Hepatocyte (in vitro differentiated cells): Measurements from ENCODE around the gene UPK1B. TPM values are rescaled to one million over a fixed set of nuclear protein-coding genes. Genes with fewer than 3 reads are reported as not detected.
A peak's percentile ranks its signal among the peaks of the same experiment; 100 is the strongest.

Experiments used
- DNase-seq: peaks from one replicate; pipeline ENCODE4 v3.0.0-alpha.2; 2016; ENCODE audit warnings: low spot score
- H2AFZ ChIP-seq: fragments of 200-600 bp; sonication (generic); 2 replicates; pipeline ENCODE4 v1.6.0; 2016; ENCODE audit warnings: antibody characterized with exemption, mild to moderate bottlenecking
- H3K27ac ChIP-seq: fragments of 200-600 bp; sonication (generic); 2 replicates; pipeline ENCODE4 v1.5.1; 2016; ENCODE audit warnings: mild to moderate bottlenecking
- H3K27me3 ChIP-seq: fragments of 200-600 bp; sonication (generic); 2 replicates; pipeline ENCODE4 v1.6.1; 2016
- H3K36me3 ChIP-seq: fragments of 200-600 bp; sonication (generic); replicated peaks from 2 replicates; pipeline ENCODE4 v1.5.1; 2016; ENCODE audit warnings: low read depth; ENCODE audit not compliant: insufficient read depth
- H3K4me1 ChIP-seq: fragments of 200-600 bp; sonication (generic); 2 replicates; pipeline ENCODE4 v1.5.1; 2016; ENCODE audit warnings: mild to moderate bottlenecking, moderate library complexity; ENCODE audit not compliant: insufficient read depth
- H3K4me2 ChIP-seq: fragments of 200-600 bp; sonication (generic); 2 replicates; pipeline ENCODE4 v1.6.0; 2016
- H3K4me3 ChIP-seq: fragments of 200-600 bp; sonication (generic); 2 replicates; pipeline ENCODE4 v1.5.1; 2016; ENCODE audit warnings: mild to moderate bottlenecking
- H3K79me2 ChIP-seq: fragments of 200-600 bp; sonication (generic); 2 replicates; pipeline ENCODE4 v1.6.0; 2017; ENCODE audit warnings: mild to moderate bottlenecking
- H3K9me2 ChIP-seq: fragments of 200-600 bp; sonication (generic); replicated peaks from 2 replicates; pipeline ENCODE4 v1.6.0; 2017; ENCODE audit warnings: mild to moderate bottlenecking; ENCODE audit not compliant: insufficient read depth
- H3K9me3 ChIP-seq: fragments of 200-600 bp; sonication (generic); 2 replicates; pipeline ENCODE4 v1.5.1; 2016; ENCODE audit warnings: low read depth, mild to moderate bottlenecking
- H4K20me1 ChIP-seq: fragments of 200-600 bp; sonication (generic); 2 replicates; pipeline ENCODE4 v1.6.0; 2016; ENCODE audit warnings: mild to moderate bottlenecking; ENCODE audit not compliant: insufficient read depth, poor library complexity, severe bottlenecking
- CTCF ChIP-seq: fragments of 200-600 bp; sonication (generic); IDR thresholded peaks from 2 replicates; pipeline ENCODE4 v1.5.1; 2016; ENCODE audit warnings: antibody characterized with exemption, mild to moderate bottlenecking; ENCODE audit not compliant: poor library complexity
- EZH2 ChIP-seq: fragments of 200-600 bp; sonication (generic); IDR thresholded peaks from 2 replicates; pipeline ENCODE4 v1.6.1; 2016; ENCODE audit warnings: antibody characterized with exemption, mild to moderate bottlenecking, borderline replicate concordance
- EZH2phosphoT487 ChIP-seq: fragments of 200-600 bp; sonication (generic); IDR thresholded peaks from one replicate; pipeline ENCODE4 v1.6.1; 2018; ENCODE audit warnings: antibody characterized with exemption, mild to moderate bottlenecking, low read depth, moderate library complexity; ENCODE audit not compliant: unreplicated experiment, severe bottlenecking
- WGBS: methylation state at CpG from one replicate; pipeline ENCODE4 v1.1.6; 2016; ENCODE audit warnings: low lambda C conversion rate; ENCODE audit errors: missing lambda C conversion rate; 5-methylcytosine and 5-hydroxymethylcytosine counted together
- polyA plus RNA-seq: library from polyadenylated mRNA; unstranded; fragments of >200 nt; fragmentation: Nextera tagmentation; extraction: Ambion mirVana; gene quantifications from 2 replicates; pipeline ENCODE4 v1.2.1, GENCODE V29; 2016
- total RNA-seq: library from RNA; depleted of rRNA; stranded (reverse); fragments of >200 nt; gene quantifications from 2 replicates; pipeline ENCODE4 v1.2.3, GENCODE V29; 2014

UPK1B gene
- total and polyA plus RNA-seq, 2 experiments from 2014 or later: 9.0 to 17.3 TPM

GRCh38 chr3:119184796-119185570, 11.6 kb downstream of the UPK1B start:
- no peaks in the 10 kb centered on the region for H3K27me3 ChIP-seq
- TF ChIP-seq EZH2phosphoT487 (no peak), EZH2 (no peak), CTCF (no peak)
- H2AFZ ChIP-seq: no peak overlapping the region
- no peak overlapping the region for H3K4me3 ChIP-seq
- H3K4me1 ChIP-seq: peaks cover 23% of the 10 kb centered on the region
- WGBS: 60% methylated on average over 7 of the region's 7 CpGs
- H3K9me3 ChIP-seq: no peaks in the 10 kb centered on the region
- H4K20me1 ChIP-seq: no peaks in the 10 kb centered on the region
- no peaks in the 10 kb centered on the region for H3K36me3 ChIP-seq
- peak overlapping the region; percentile 59 for H3K4me2 ChIP-seq
- H3K9me2 ChIP-seq: no peaks in the 10 kb centered on the region
- DNase-seq: peak; percentile 67
- H3K27ac ChIP-seq: peak overlapping the region; percentile 88
- H3K79me2 ChIP-seq: no peaks in the 10 kb centered on the region

DNA sequence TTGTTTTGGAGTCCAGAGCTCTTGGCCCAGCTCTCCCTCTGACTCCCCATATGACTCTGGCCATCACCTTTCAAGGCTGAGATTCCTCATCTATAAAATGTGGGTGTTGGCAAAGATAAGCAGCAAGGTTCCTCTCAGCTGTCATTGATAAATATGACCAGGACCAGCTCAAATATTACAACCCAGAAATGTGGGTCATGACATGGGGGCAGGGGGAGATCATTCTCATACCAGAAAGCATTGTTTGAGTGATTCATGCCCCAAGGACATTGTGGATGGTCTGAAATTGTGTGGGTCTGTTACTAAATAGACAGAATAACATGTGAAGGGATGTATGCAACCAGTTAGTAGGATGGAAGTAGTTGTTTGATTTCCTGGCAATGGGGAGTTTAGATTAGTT, 13.9 kb downstream of the UPK1B start:
- no peaks in the 10 kb centered on the region for H4K20me1 ChIP-seq
- H3K9me3 ChIP-seq: no peaks in the 10 kb centered on the region
- no peaks in the 10 kb centered on the region for H3K36me3 ChIP-seq
- TF ChIP-seq CTCF (no peak), EZH2 (no peak), EZH2phosphoT487 (no peak)
- no peak overlapping the region for H3K4me3 ChIP-seq
- DNase-seq: no peak
- peaks cover 20% of the 10 kb centered on the region for H3K4me1 ChIP-seq
- H2AFZ ChIP-seq: no peak overlapping the region
- no peak overlapping the region for H3K4me2 ChIP-seq
- no peaks in the 10 kb centered on the region for H3K9me2 ChIP-seq
- H3K79me2 ChIP-seq: no peaks in the 10 kb centered on the region
- no peak overlapping the region for H3K27ac ChIP-seq
- H3K27me3 ChIP-seq: no peaks in the 10 kb centered on the region

DNA sequence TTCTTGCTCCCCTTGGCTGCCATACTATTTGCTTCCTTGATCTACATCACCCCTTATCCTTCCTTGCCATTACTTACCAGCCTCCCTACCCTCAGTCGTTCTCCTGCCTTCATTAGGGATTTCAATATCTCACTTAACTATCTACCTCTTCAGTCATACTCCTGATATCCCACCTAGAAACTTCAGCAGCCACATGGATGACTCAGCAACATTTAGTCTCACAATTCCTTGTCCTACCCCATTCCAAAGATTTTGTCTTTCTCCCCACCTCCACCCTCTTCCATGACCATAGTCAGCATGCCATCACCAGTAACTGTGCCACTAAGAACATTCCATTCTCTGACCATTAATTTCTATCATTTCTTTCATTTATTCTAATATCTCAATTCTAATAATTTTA, 18.4 kb downstream of the UPK1B start:
- Histone ChIP-seq H3K27ac (no peak overlapping the region), H3K4me1 (peaks cover 5% of the 10 kb centered on the region), H3K36me3 (no peaks in the 10 kb centered on the region), H3K4me3 (no peak overlapping the region), H3K9me2 (no peaks in the 10 kb centered on the region), H2AFZ (no peak overlapping the region), H3K79me2 (no peaks in the 10 kb centered on the region), H3K4me2 (no peak overlapping the region), H3K9me3 (no peaks in the 10 kb centered on the region), H3K27me3 (no peaks in the 10 kb centered on the region), H4K20me1 (no peaks in the 10 kb centered on the region)
- no peak for TF ChIP-seq EZH2phosphoT487
- TF ChIP-seq CTCF: no peak
- TF ChIP-seq EZH2: no peak
- 100% methylated on average over 1 of the region's 1 CpG for WGBS
- DNase-seq: no peak
